Breast epithelium (tissue), 4 donors: ENCODE results near the gene ARF3. TPM values are rescaled to one million over a fixed set of nuclear protein-coding genes. Genes with fewer than 3 reads are reported as not detected.

Experiments
- DNase-seq, 2 donors: peaks; one replicate each; pipeline ENCODE4 v3.0.0-alpha.2; 2019; ENCODE audit warnings: low spot score in 2 of 2
- H3K27ac ChIP-seq, 2 donors: fragments of 200-600 bp; sonication (generic) in 1 of 2; one replicate each; pipeline ENCODE4 v1.5.1; 2016 to 2019; ENCODE audit warnings: mild to moderate bottlenecking in 1 of 2
- H3K27me3 ChIP-seq, 2 donors: fragments of 200-600 bp; sonication (generic) in 1 of 2; one replicate each; pipeline versions ENCODE4 v1.5.1 to v1.6.0; 2017 to 2019; ENCODE audit warnings: control low read depth in 1 of 2, mild to moderate bottlenecking in 1 of 2
- H3K36me3 ChIP-seq: fragments of 200-600 bp; one replicate; pipeline ENCODE4 v1.5.1; 2019
- H3K4me1 ChIP-seq, 2 donors: fragments of 200-600 bp; sonication (generic); one replicate each; pipeline ENCODE4 v1.5.1; 2016 to 2019; ENCODE audit warnings: control low read depth in 1 of 2
- H3K4me3 ChIP-seq, 3 donors: fragments of 200-600 bp; sonication (generic); 1 replicate in 2 of 3; 2 replicates in 1 of 3; pipeline ENCODE4 v1.5.1; 2016 to 2019; ENCODE audit warnings: mild to moderate bottlenecking in 3 of 3, moderate library complexity in 2 of 3
- H3K9me3 ChIP-seq, 2 donors: fragments of 200-600 bp; sonication (generic) in 1 of 2; one replicate each; pipeline ENCODE4 v1.5.1; 2016 to 2019; ENCODE audit warnings: control low read depth in 1 of 2
- CTCF ChIP-seq, 3 donors: fragments of 450-650 bp; IDR thresholded peaks; one replicate each; pipeline ENCODE4 v1.5.1; 2016 to 2017; ENCODE audit warnings: antibody characterized with exemption in 3 of 3, mild to moderate bottlenecking in 3 of 3, moderate library complexity in 3 of 3
- POLR2A ChIP-seq: fragments of 450-650 bp; IDR thresholded peaks from one replicate; pipeline ENCODE4 v1.6.1; 2016; ENCODE audit warnings: antibody characterized with exemption, mild to moderate bottlenecking, moderate library complexity
- POLR2AphosphoS5 ChIP-seq, 3 donors: sonication (generic); formaldehyde crosslinking; IDR thresholded peaks; one replicate each; pipeline ENCODE4 v1.6.1; 2017; ENCODE audit warnings: antibody characterized with exemption in 3 of 3
- intact Hi-C: fragments of 100-400 bp; cut with DNase I; formaldehyde crosslinking; loops from one replicate; pipeline ENCODE4 v1.15.1; 2023; ENCODE audit warnings: low total_unique reads
- total RNA-seq, 3 donors: library from RNA; depleted of rRNA; stranded (reverse); fragments of >200 nt; gene quantifications; one replicate each; pipeline ENCODE4 v1.1.0, GENCODE V29; 2016

Gene ARF3
- total RNA-seq, 3 donors from 2014 or later, result 65.2 to 86.2 (median 75.2) TPM

- no peak overlapping the region for H3K4me3 ChIP-seq
- no peak overlapping the region for H3K27ac ChIP-seq
- H3K9me3 ChIP-seq, result no peaks in the 10 kb centered on the region
- no peaks in the 10 kb centered on the region for H3K36me3 ChIP-seq
- no peak for DNase-seq
- peaks cover 0 to 18% of the 10 kb centered on the region in 2 donors for H3K27me3 ChIP-seq
- no peak for TF ChIP-seq CTCF (IDR thresholded peaks at IDR 0.05)
- no peak for TF ChIP-seq POLR2A
- no peak for TF ChIP-seq POLR2AphosphoS5 (IDR thresholded peaks at IDR 0.05)
- intact Hi-C loops, result no loop called here
- H3K4me1 ChIP-seq, result peaks cover 0 to under 1% of the 10 kb centered on the region in 2 donors
Observed at GRCh38 chr12:48993787-48994186, 36.5 kb upstream of the ARF3 start.

GRCh38 chr12:48991247-48992050 is 34.2 kb upstream of the ARF3 start:
- Histone ChIP-seq H3K9me3 (no peaks in the 10 kb centered on the region), H3K4me1 (no peaks in the 10 kb centered on the region), H3K36me3 (no peaks in the 10 kb centered on the region), H3K4me3 (no peak overlapping the region), H3K27ac (no peak overlapping the region), H3K27me3 (peaks cover 0 to 17% of the 10 kb centered on the region in 2 donors)
- DNase-seq, result no peak
- no peak for TF ChIP-seq POLR2A
- no peak for TF ChIP-seq CTCF (IDR thresholded peaks at IDR 0.05)
- TF ChIP-seq POLR2AphosphoS5 (IDR thresholded peaks at IDR 0.05), result no peak
- intact Hi-C loops, result no loop called here

GRCh38 chr12:48990552-48990951 is 33.3 kb upstream of the ARF3 start:
- Histone ChIP-seq H3K36me3 (no peaks in the 10 kb centered on the region), H3K27ac (no peak overlapping the region), H3K9me3 (no peaks in the 10 kb centered on the region), H3K27me3 (peaks cover 0 to 20% of the 10 kb centered on the region in 2 donors), H3K4me1 (no peaks in the 10 kb centered on the region), H3K4me3 (no peak overlapping the region)
- TF ChIP-seq CTCF (IDR thresholded peaks at IDR 0.05), result no peak
- no peak for TF ChIP-seq POLR2AphosphoS5 (IDR thresholded peaks at IDR 0.05)
- TF ChIP-seq POLR2A, result no peak
- DNase-seq, result no peak
- intact Hi-C loops, result no loop called here

GRCh38 chr12:48988030-48988649 is 30.9 kb upstream of the ARF3 start:
- H3K27ac ChIP-seq, result no peak overlapping the region
- H3K36me3 ChIP-seq, result no peaks in the 10 kb centered on the region
- no peaks in the 10 kb centered on the region for H3K4me1 ChIP-seq
- peak; percentile 48 to 66 (median 59) for TF ChIP-seq CTCF (IDR thresholded peaks at IDR 0.05)
- no peak for TF ChIP-seq POLR2A
- no peak for TF ChIP-seq POLR2AphosphoS5 (IDR thresholded peaks at IDR 0.05)
- H3K27me3 ChIP-seq, result peaks cover 0 to 10% of the 10 kb centered on the region in 2 donors
- DNase-seq, result no peak
- H3K9me3 ChIP-seq, result no peaks in the 10 kb centered on the region
- intact Hi-C loops, result no loop called here
- H3K4me3 ChIP-seq, result no peak overlapping the region

GRCh38 chr12:48986720-48987291 is 29.5 kb upstream of the ARF3 start:
- no peaks in the 10 kb centered on the region for H3K4me1 ChIP-seq
- no peak overlapping the region for H3K27ac ChIP-seq
- intact Hi-C loops, result no loop called here
- no peaks in the 10 kb centered on the region for H3K36me3 ChIP-seq
- H3K27me3 ChIP-seq, result peaks cover 0 to 10% of the 10 kb centered on the region in 2 donors
- DNase-seq, result no peak
- no peaks in the 10 kb centered on the region for H3K9me3 ChIP-seq
- H3K4me3 ChIP-seq, result no peak overlapping the region
- TF ChIP-seq POLR2A (no peak), CTCF (IDR thresholded peaks at IDR 0.05) (no peak), POLR2AphosphoS5 (IDR thresholded peaks at IDR 0.05) (no peak)
